HepG2 (cell line): ENCODE results near the gene NLRC5. TPM values are rescaled to one million over a fixed set of nuclear protein-coding genes. Genes with fewer than 3 reads are reported as not detected.

Experiments used
- ATAC-seq: fragments of 200-7000 bp; cut with Tn5 transposase; 3 replicates; pipeline ENCODE4 v1.9.1; 2020; ENCODE audit warnings: mild to moderate bottlenecking, moderate library complexity
- BruUV-seq: library from RNA; stranded (reverse); fragments of 400-500 nt; replicated peaks from 2 replicates; lab custom pipeline; 2021; lab: Mats Ljungman, UMichigan
- CTCF ChIA-PET: fragments of 300-600 bp; formaldehyde crosslinking; extraction: SDS; loops from one replicate; lab custom pipeline; 2021; ENCODE audit warnings: low total read pairs, inconsistent platforms, low intra/inter-chr PET ratio; lab: Yijun Ruan, JAX
- POLR2A ChIA-PET: fragments of 350-600 bp; sonication (Branson Sonifier 250); formaldehyde crosslinking; loops from one replicate; lab custom pipeline; 2020; ENCODE audit warnings: antibody characterized with exemption, inconsistent platforms; lab: Yijun Ruan, JAX
- DNase-seq: peaks from one replicate; pipeline ENCODE4 v3.0.0-alpha.2; 2015; ENCODE audit warnings: low spot score
- FAIRE-seq: peaks from 3 replicates; lab custom pipeline; 2011; peaks lifted over from hg19 to GRCh38; lab: Jason Lieb, UNC
- H2AFZ ChIP-seq: one replicate; pipeline ENCODE4 v1.6.1; 2011; ENCODE audit warnings: low read length, inconsistent platforms
- H3K27ac ChIP-seq: fragments of 300-600 bp; 3 replicates; pipeline ENCODE4 v1.8.0; 2011; ENCODE audit warnings: mixed run types, mild to moderate bottlenecking, mixed read lengths, low read length, inconsistent platforms; ENCODE audit not compliant: insufficient read depth; ENCODE audit errors: extremely low read length
- H3K27me3 ChIP-seq, 2 experiments: fragments of 200-600 bp in 1 of 2; 2 replicates in 1 of 2; 3 replicates in 1 of 2; pipeline versions ENCODE4 v1.6.0 to v1.8.0; 2011; ENCODE audit warnings: low read length in 2 of 2, mild to moderate bottlenecking in 2 of 2, moderate library complexity in 2 of 2, inconsistent platforms in 1 of 2; ENCODE audit not compliant: insufficient read depth in 2 of 2, control insufficient read depth in 1 of 2
- H3K36me3 ChIP-seq, 2 experiments: fragments of 200-600 bp in 1 of 2; replicated peaks in 1 of 2; 2 replicates in 1 of 2; 3 replicates in 1 of 2; pipeline versions ENCODE4 v1.5.1 to v1.8.0; 2011; ENCODE audit warnings: low read length in 2 of 2, inconsistent platforms in 1 of 2; ENCODE audit not compliant: insufficient read depth in 2 of 2, control insufficient read depth in 1 of 2
- H3K4me1 ChIP-seq: 2 replicates; pipeline ENCODE4 v1.5.1; 2012; ENCODE audit warnings: low read length, inconsistent platforms; ENCODE audit not compliant: insufficient read depth
- H3K4me2 ChIP-seq: 2 replicates; pipeline ENCODE4 v1.6.0; 2011; ENCODE audit warnings: low read depth, low read length, inconsistent platforms
- H3K4me3 ChIP-seq, 3 experiments: fragments of 200-600 bp in 1 of 3; sonication (generic), shearing (Covaris generic) in 1 of 3; replicated peaks in 1 of 3; 2 replicates each; pipeline ENCODE4 v1.5.1; 2011 to 2016; ENCODE audit warnings: low read length in 3 of 3, inconsistent platforms in 2 of 3, low read depth in 2 of 3, mild to moderate bottlenecking in 2 of 3, control low read depth in 1 of 3, mixed read lengths in 1 of 3; ENCODE audit not compliant: insufficient read depth in 1 of 3
- H3K79me2 ChIP-seq: one replicate; pipeline ENCODE4 v1.6.1; 2011; ENCODE audit warnings: low read length, inconsistent platforms; ENCODE audit not compliant: insufficient read depth
- H3K9ac ChIP-seq: 2 replicates; pipeline ENCODE4 v1.6.0; 2011; ENCODE audit warnings: mild to moderate bottlenecking, low read depth, low read length, inconsistent platforms; ENCODE audit not compliant: insufficient read depth
- H3K9me3 ChIP-seq: 2 replicates; pipeline ENCODE4 v1.5.1; 2012; ENCODE audit warnings: mild to moderate bottlenecking, low read length
- H4K20me1 ChIP-seq: 2 replicates; pipeline ENCODE4 v1.6.0; 2011; ENCODE audit warnings: inconsistent platforms, mild to moderate bottlenecking, low read length, moderate library complexity; ENCODE audit not compliant: insufficient read depth
- ATF7 ChIP-seq, 2 experiments: fragments of 450-650 bp in 1 of 2; sonication (generic) in 1 of 2; formaldehyde crosslinking in 1 of 2; IDR thresholded peaks; 2 replicates each; pipeline versions ENCODE4 v1.4.0 to v1.6.1; 2016 to 2020; ENCODE audit warnings: antibody characterized with exemption in 1 of 2, mild to moderate bottlenecking in 1 of 2, missing genetic modification reagents in 1 of 2
- HMGA1 ChIP-seq: sonication (generic); formaldehyde crosslinking; conservative IDR thresholded peaks from 2 replicates; pipeline ENCODE4 v1.4.0; 2020; ENCODE audit warnings: missing genetic modification reagents
- KLF6 ChIP-seq: IDR thresholded peaks from 2 replicates; pipeline ENCODE4 v1.8.0; 2016; ENCODE audit warnings: missing biosample characterization, missing genetic modification reagents
- MTF2 ChIP-seq: sonication (generic); formaldehyde crosslinking; IDR thresholded peaks from 2 replicates; pipeline ENCODE4 v1.5.0; 2020; ENCODE audit warnings: missing genetic modification reagents, borderline replicate concordance
- RFX1 ChIP-seq: fragments of 450-650 bp; IDR thresholded peaks from 2 replicates; pipeline ENCODE4 v1.6.1; 2017
- SMYD3 ChIP-seq: sonication (generic); formaldehyde crosslinking; IDR thresholded peaks from 2 replicates; pipeline ENCODE4 v1.8.1; 2023; ENCODE audit warnings: mild to moderate bottlenecking, missing genetic modification reagents
- SP5 ChIP-seq: IDR thresholded peaks from 2 replicates; pipeline ENCODE4 v1.6.1; 2016; ENCODE audit warnings: low read depth, borderline replicate concordance
- TSC22D2 ChIP-seq: sonication (generic); formaldehyde crosslinking; IDR thresholded peaks from 2 replicates; pipeline ENCODE4 v1.5.1; 2020; ENCODE audit warnings: missing genetic modification reagents, mild to moderate bottlenecking, borderline replicate concordance
- ZBTB20 ChIP-seq: sonication (generic); formaldehyde crosslinking; IDR thresholded peaks from 2 replicates; pipeline ENCODE4 v1.8.1; 2023; ENCODE audit warnings: missing genetic modification reagents, low read depth, mild to moderate bottlenecking, borderline replicate concordance
- ZNF883 ChIP-seq: sonication (generic); formaldehyde crosslinking; IDR thresholded peaks from 2 replicates; pipeline ENCODE4 v1.5.1; 2020; ENCODE audit warnings: mild to moderate bottlenecking, missing genetic modification reagents; ENCODE audit errors: not compliant biosample characterization
- WGBS: methylation state at CpG from one replicate; pipeline ENCODE4 v1.1.6; 2017; ENCODE audit warnings: low lambda C conversion rate; 5-methylcytosine and 5-hydroxymethylcytosine counted together
- in situ Hi-C: cut with HindIII; loops from 2 replicates; pipeline ENCODE4 v1.10.0; 2017; ENCODE audit warnings: low pct_unique_long_range_greater_than_20kb; ENCODE audit not compliant: extremely low pct_ligation_motif_present
- intact Hi-C: fragments of 100-400 bp; cut with micrococcal nuclease; formaldehyde crosslinking; loops from one replicate; pipeline ENCODE4 v1.10.0; 2022; ENCODE audit not compliant: unreplicated experiment
- polyA plus RNA-seq, 8 experiments: library from polyadenylated mRNA; depleted of rRNA in 3 of 8; stranded (reverse) in 7 of 8; unstranded in 1 of 8; fragments of >200 nt; fragmentation: Illumina TruSeq in 4 of 8; extraction: Trizol in 4 of 8; gene quantifications; 2 replicates each; pipeline versions ENCODE4 v1.2.1 to v1.2.3, GENCODE V29; 2011 to 2016; ENCODE audit warnings: low read depth in 4 of 8, missing spikeins in 1 of 8, mixed read lengths in 1 of 8; ENCODE audit not compliant: insufficient read depth in 1 of 8
- total RNA-seq, 5 experiments: library from RNA; depleted of rRNA; stranded (reverse); fragments of >200 nt; fragmentation: Illumina TruSeq; extraction: Trizol; gene quantifications; 2 replicates each; pipeline ENCODE4 v1.2.3, GENCODE V29; 2016; ENCODE audit warnings: low read depth in 1 of 5

Gene NLRC5
- total and polyA plus RNA-seq, 2 of the 13 experiments (the other 11 are each of a cell fraction or from before 2014, with no cell fraction given) = 6.3 to 12.7 TPM

- TF ChIP-seq TSC22D2 (CRISPR knock-in tag) (no peak), SP5 (no peak), SMYD3 (CRISPR knock-in tag) (no peak), ZBTB20 (CRISPR knock-in tag) (no peak), RFX1 (no peak), KLF6 (no peak)
- Histone ChIP-seq H3K27ac (no peak overlapping the region), H3K4me3 (no peak overlapping the region), H2AFZ (no peak overlapping the region), H3K27me3 (no peaks in the 10 kb centered on the region), H3K4me1 (peaks cover 35% of the 10 kb centered on the region), H3K36me3 (no peaks in the 10 kb centered on the region), H3K4me2 (no peak overlapping the region), H4K20me1 (no peaks in the 10 kb centered on the region), H3K9ac (no peak overlapping the region), H3K79me2 (no peaks in the 10 kb centered on the region), H3K9me3 (no peaks in the 10 kb centered on the region)
- in situ Hi-C loops (no loop called here), intact Hi-C loops (no loop called here)
- POLR2A ChIA-PET = interaction anchor here (0.8 kb wide), 1 partner anchor 18 kb away, joined by 3 read pairs; the partner anchor contains the start of gene NLRC5
- CTCF ChIA-PET = no interaction called here
- no peak for FAIRE-seq
- BruUV-seq = no TSS peak
- no peak for DNase-seq
- WGBS = 55% methylated on average over 5 of the region's 5 CpGs
- no peak for ATAC-seq
Measured at GRCh38 chr16:57007050-57007449, 17.7 kb downstream of the NLRC5 start.

GRCh38 chr16:57007530-57007929 is 18.2 kb downstream of the NLRC5 start:
- ChIA-PET POLR2A (interaction anchor here (0.8 kb wide), 1 partner anchor 18 kb away, joined by 3 read pairs; the partner anchor contains the start of gene NLRC5), CTCF (no interaction called here)
- H3K9ac ChIP-seq = no peak overlapping the region
- no peaks in the 10 kb centered on the region for H3K79me2 ChIP-seq
- H3K27ac ChIP-seq = no peak overlapping the region
- no peak overlapping the region for H3K4me3 ChIP-seq
- H3K27me3 ChIP-seq = no peaks in the 10 kb centered on the region
- FAIRE-seq (no peak), ATAC-seq (no peak), DNase-seq (no peak)
- no peak for TF ChIP-seq HMGA1 (CRISPR knock-in tag)
- no peak for TF ChIP-seq MTF2 (CRISPR knock-in tag)
- no peak for TF ChIP-seq ZNF883 (CRISPR knock-in tag)
- TF ChIP-seq ATF7 (IDR thresholded peaks at IDR 0.05) = 0 out of 2 replicates have a peak, but pooled peaks have one; percentile 4
- TF ChIP-seq ATF7 (CRISPR knock-in tag; IDR thresholded peaks at IDR 0.05) = no peak
- no peaks in the 10 kb centered on the region for H4K20me1 ChIP-seq
- H3K4me1 ChIP-seq = peaks cover 35% of the 10 kb centered on the region
- BruUV-seq = no TSS peak
- no peak overlapping the region for H3K4me2 ChIP-seq
- in situ Hi-C loops = no loop called here
- H2AFZ ChIP-seq = no peak overlapping the region
- WGBS = 46% methylated on average over 3 of the region's 3 CpGs
- no peaks in the 10 kb centered on the region for H3K36me3 ChIP-seq
- intact Hi-C loops = no loop called here
- H3K9me3 ChIP-seq = no peaks in the 10 kb centered on the region
